Transverse colon (tissue), 3 donors: ENCODE measurements around the gene EPS8.

Source experiments
- EP300 ChIP-seq: sonication (generic); formaldehyde crosslinking; IDR thresholded peaks from one replicate; pipeline ENCODE4 v1.6.1; 2017; ENCODE audit warnings: antibody characterized with exemption, low read depth
- TF ChIP-seq, protein P1 (sequence below), 5 experiments: fragments of 200-600 bp in 3 of 5; fragments of 450-650 bp in 2 of 5; sonication (generic) in 3 of 5; IDR thresholded peaks; 1 replicate in 2 of 5; 2 replicates in 3 of 5; pipeline ENCODE4 v1.5.1; 2016 to 2017; ENCODE audit warnings: antibody characterized with exemption in 5 of 5, inconsistent platforms in 3 of 5, mild to moderate bottlenecking in 2 of 5, moderate library complexity in 1 of 5

DNA sequence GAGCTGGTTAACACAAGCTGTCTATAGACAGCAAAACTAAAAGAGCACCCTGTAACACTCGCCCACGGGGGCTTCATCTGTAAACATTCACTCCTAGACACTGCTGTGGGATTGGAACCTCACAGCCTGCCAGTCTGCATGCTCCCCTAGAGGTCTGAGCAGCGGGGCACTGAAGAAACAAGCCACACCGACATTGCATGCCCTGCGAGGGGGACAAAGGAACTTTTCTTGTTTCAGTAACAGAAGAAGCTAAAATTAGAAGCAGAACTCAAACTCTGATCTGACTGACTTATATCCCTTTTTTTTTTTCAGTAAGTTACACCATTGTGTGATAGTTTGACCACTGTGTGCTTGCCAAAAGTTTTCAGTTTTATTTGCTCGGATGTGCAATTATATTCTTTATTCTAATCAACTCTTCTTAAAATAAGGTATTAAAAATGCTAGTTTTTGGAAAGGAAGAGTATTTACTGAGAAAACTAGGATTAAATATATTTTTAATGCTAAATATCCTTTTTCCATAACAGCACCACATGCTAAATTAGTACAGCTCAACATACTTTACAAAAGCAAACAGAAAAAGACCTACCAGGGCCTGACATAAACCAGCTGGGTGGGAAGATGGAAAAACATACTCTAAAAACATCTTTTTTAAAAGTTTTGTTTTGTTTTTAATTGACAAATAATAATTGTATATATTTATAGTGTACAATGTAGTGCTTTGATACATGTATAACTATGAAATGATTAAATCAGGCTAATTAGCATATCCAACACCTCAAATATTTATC, 100.2 kb downstream of the EPS8 start:
- TF ChIP-seq, protein P1, sequence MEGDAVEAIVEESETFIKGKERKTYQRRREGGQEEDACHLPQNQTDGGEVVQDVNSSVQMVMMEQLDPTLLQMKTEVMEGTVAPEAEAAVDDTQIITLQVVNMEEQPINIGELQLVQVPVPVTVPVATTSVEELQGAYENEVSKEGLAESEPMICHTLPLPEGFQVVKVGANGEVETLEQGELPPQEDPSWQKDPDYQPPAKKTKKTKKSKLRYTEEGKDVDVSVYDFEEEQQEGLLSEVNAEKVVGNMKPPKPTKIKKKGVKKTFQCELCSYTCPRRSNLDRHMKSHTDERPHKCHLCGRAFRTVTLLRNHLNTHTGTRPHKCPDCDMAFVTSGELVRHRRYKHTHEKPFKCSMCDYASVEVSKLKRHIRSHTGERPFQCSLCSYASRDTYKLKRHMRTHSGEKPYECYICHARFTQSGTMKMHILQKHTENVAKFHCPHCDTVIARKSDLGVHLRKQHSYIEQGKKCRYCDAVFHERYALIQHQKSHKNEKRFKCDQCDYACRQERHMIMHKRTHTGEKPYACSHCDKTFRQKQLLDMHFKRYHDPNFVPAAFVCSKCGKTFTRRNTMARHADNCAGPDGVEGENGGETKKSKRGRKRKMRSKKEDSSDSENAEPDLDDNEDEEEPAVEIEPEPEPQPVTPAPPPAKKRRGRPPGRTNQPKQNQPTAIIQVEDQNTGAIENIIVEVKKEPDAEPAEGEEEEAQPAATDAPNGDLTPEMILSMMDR (IDR thresholded peaks at IDR 0.05): no peak
- no peak for TF ChIP-seq EP300
